ENCODE data around the gene GPR143. TPM values are rescaled to one million over a fixed set of nuclear protein-coding genes. Genes with fewer than 3 reads are reported as not detected.

The GPR143 gene
- total RNA-seq, 1 donor from 2014 or later: 16.8 TPM

- Mint-ChIP-seq H3K9me3 (ENCODE audit: unreplicated experiment) (no peaks in the 10 kb centered on the region), H3K36me3 (ENCODE audit: low read depth, unreplicated experiment) (peaks cover 15% of the 10 kb centered on the region), H3K27ac (ENCODE audit: unreplicated experiment) (no peak overlapping the region), H3K4me3 (ENCODE audit: unreplicated experiment) (no peak overlapping the region), H3K4me1 (ENCODE audit: unreplicated experiment) (no peaks in the 10 kb centered on the region), H3K27me3 (ENCODE audit: unreplicated experiment) (no peaks in the 10 kb centered on the region)
- no peak for DNase-seq (ENCODE audit: low spot score)
- TF ChIP-seq, protein P1, sequence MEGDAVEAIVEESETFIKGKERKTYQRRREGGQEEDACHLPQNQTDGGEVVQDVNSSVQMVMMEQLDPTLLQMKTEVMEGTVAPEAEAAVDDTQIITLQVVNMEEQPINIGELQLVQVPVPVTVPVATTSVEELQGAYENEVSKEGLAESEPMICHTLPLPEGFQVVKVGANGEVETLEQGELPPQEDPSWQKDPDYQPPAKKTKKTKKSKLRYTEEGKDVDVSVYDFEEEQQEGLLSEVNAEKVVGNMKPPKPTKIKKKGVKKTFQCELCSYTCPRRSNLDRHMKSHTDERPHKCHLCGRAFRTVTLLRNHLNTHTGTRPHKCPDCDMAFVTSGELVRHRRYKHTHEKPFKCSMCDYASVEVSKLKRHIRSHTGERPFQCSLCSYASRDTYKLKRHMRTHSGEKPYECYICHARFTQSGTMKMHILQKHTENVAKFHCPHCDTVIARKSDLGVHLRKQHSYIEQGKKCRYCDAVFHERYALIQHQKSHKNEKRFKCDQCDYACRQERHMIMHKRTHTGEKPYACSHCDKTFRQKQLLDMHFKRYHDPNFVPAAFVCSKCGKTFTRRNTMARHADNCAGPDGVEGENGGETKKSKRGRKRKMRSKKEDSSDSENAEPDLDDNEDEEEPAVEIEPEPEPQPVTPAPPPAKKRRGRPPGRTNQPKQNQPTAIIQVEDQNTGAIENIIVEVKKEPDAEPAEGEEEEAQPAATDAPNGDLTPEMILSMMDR (IDR thresholded peaks at IDR 0.05; ENCODE audit: unreplicated experiment): no peak
These were observed 57.6 kb downstream of the GPR143 start for GRCh38 chrX:9708086-9708485.

- Mint-ChIP-seq H3K27me3 (ENCODE audit: unreplicated experiment) (no peaks in the 10 kb centered on the region), H3K4me1 (ENCODE audit: unreplicated experiment) (no peaks in the 10 kb centered on the region), H3K27ac (ENCODE audit: unreplicated experiment) (no peak overlapping the region), H3K4me3 (ENCODE audit: unreplicated experiment) (no peak overlapping the region), H3K36me3 (ENCODE audit: low read depth, unreplicated experiment) (peaks cover 15% of the 10 kb centered on the region), H3K9me3 (ENCODE audit: unreplicated experiment) (no peaks in the 10 kb centered on the region)
- TF ChIP-seq, protein P1 (IDR thresholded peaks at IDR 0.05; ENCODE audit: unreplicated experiment): no peak
- DNase-seq (ENCODE audit: low spot score): no peak
These were observed 58.2 kb downstream of the GPR143 start for GRCh38 chrX:9707306-9708033.

DNA sequence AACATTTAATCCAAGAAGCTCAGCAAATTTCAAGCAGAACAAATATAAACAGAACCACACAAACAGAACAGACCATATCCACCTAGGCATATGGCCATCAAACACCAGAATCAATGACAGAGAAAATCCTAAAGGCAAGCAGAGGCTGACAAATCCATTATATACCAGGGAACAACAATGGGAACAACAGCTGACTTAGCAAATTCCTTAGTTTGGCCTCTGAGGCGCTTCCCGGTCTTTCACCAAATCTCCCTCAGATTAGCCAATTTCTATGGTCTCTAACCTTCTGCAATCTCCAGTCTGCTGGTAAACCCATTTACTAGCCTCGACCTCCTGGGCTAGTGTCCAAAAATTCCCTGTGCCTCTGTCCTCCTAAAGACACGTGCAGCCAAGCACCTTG lies 59.2 kb downstream of the GPR143 start:
- H3K36me3 Mint-ChIP-seq (ENCODE audit: low read depth, unreplicated experiment): peaks cover 12% of the 10 kb centered on the region

GRCh38 chrX:9704876-9705465 lies 60.7 kb downstream of the GPR143 start:
- no peak for DNase-seq (ENCODE audit: low spot score)
- no peaks in the 10 kb centered on the region for H3K9me3 Mint-ChIP-seq (ENCODE audit: unreplicated experiment)
- H3K4me1 Mint-ChIP-seq (ENCODE audit: unreplicated experiment): no peaks in the 10 kb centered on the region
- no peak overlapping the region for H3K4me3 Mint-ChIP-seq (ENCODE audit: unreplicated experiment)
- peaks cover 17% of the 10 kb centered on the region for H3K36me3 Mint-ChIP-seq (ENCODE audit: low read depth, unreplicated experiment)
- no peaks in the 10 kb centered on the region for H3K27me3 Mint-ChIP-seq (ENCODE audit: unreplicated experiment)
- TF ChIP-seq, protein P1 (IDR thresholded peaks at IDR 0.05; ENCODE audit: unreplicated experiment): no peak
- H3K27ac Mint-ChIP-seq (ENCODE audit: unreplicated experiment): no peak overlapping the region

More for the DNA sequence above, 59.2 kb downstream of the GPR143 start:
- Mint-ChIP-seq H3K27me3 (ENCODE audit: unreplicated experiment) (no peaks in the 10 kb centered on the region), H3K27ac (ENCODE audit: unreplicated experiment) (no peak overlapping the region), H3K9me3 (ENCODE audit: unreplicated experiment) (no peaks in the 10 kb centered on the region), H3K4me3 (ENCODE audit: unreplicated experiment) (peak overlapping the region; percentile 51), H3K4me1 (ENCODE audit: unreplicated experiment) (no peaks in the 10 kb centered on the region)
- DNase-seq (ENCODE audit: low spot score): no peak
- TF ChIP-seq, protein P1 (IDR thresholded peaks at IDR 0.05; ENCODE audit: unreplicated experiment): no peak

GRCh38 chrX:9703406-9703805 lies 62.2 kb downstream of the GPR143 start:
- H3K27me3 Mint-ChIP-seq (ENCODE audit: unreplicated experiment): no peaks in the 10 kb centered on the region
- no peaks in the 10 kb centered on the region for H3K9me3 Mint-ChIP-seq (ENCODE audit: unreplicated experiment)
- DNase-seq (ENCODE audit: low spot score): no peak
- H3K27ac Mint-ChIP-seq (ENCODE audit: unreplicated experiment): no peak overlapping the region
- peaks cover 17% of the 10 kb centered on the region for H3K36me3 Mint-ChIP-seq (ENCODE audit: low read depth, unreplicated experiment)
- TF ChIP-seq, protein P1 (IDR thresholded peaks at IDR 0.05; ENCODE audit: unreplicated experiment): no peak
- no peak overlapping the region for H3K4me3 Mint-ChIP-seq (ENCODE audit: unreplicated experiment)
- H3K4me1 Mint-ChIP-seq (ENCODE audit: unreplicated experiment): no peaks in the 10 kb centered on the region
